Thyroid gland (tissue), 4 donors: ENCODE measurements around the gene TUBGCP2.

ENCODE experiments used
- POLR2A ChIP-seq, 2 donors: fragments of 450-650 bp; IDR thresholded peaks; one replicate each; pipeline ENCODE4 v1.6.1; 2017; ENCODE audit warnings: antibody characterized with exemption in 2 of 2, mild to moderate bottlenecking in 2 of 2, moderate library complexity in 1 of 2
- TF ChIP-seq, protein P1 (sequence below), 6 experiments: fragments of 200-600 bp in 3 of 6; fragments of 450-650 bp in 3 of 6; sonication (generic) in 3 of 6; IDR thresholded peaks; one replicate each; pipeline ENCODE4 v1.5.1; 2016 to 2019; ENCODE audit warnings: antibody characterized with exemption in 6 of 6, mild to moderate bottlenecking in 2 of 6, inconsistent platforms in 1 of 6, moderate library complexity in 1 of 6

GRCh38 chr10:133242611-133243356 lies 65.9 kb downstream of the TUBGCP2 start:
- TF ChIP-seq, protein P1, sequence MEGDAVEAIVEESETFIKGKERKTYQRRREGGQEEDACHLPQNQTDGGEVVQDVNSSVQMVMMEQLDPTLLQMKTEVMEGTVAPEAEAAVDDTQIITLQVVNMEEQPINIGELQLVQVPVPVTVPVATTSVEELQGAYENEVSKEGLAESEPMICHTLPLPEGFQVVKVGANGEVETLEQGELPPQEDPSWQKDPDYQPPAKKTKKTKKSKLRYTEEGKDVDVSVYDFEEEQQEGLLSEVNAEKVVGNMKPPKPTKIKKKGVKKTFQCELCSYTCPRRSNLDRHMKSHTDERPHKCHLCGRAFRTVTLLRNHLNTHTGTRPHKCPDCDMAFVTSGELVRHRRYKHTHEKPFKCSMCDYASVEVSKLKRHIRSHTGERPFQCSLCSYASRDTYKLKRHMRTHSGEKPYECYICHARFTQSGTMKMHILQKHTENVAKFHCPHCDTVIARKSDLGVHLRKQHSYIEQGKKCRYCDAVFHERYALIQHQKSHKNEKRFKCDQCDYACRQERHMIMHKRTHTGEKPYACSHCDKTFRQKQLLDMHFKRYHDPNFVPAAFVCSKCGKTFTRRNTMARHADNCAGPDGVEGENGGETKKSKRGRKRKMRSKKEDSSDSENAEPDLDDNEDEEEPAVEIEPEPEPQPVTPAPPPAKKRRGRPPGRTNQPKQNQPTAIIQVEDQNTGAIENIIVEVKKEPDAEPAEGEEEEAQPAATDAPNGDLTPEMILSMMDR (IDR thresholded peaks at IDR 0.05), result no peak
- TF ChIP-seq POLR2A (IDR thresholded peaks at IDR 0.05), result no peak
